OCI-LY1 (cell line): ENCODE data around the gene LGALSL.

Source experiments
- CTCF ChIP-seq: fragments of 200-600 bp; sonication (generic), shearing (Covaris generic); IDR thresholded peaks from 2 replicates; pipeline ENCODE4 v1.5.1; 2017; ENCODE audit warnings: mild to moderate bottlenecking, antibody characterized with exemption, low read length, moderate library complexity, mixed read lengths
- EZH2 ChIP-seq: fragments of 200-600 bp; sonication (generic), shearing (Covaris generic); IDR thresholded peaks from 2 replicates; pipeline ENCODE4 v1.8.0; 2017; ENCODE audit warnings: borderline replicate concordance, mixed run types, mild to moderate bottlenecking, antibody characterized with exemption, low read length, moderate library complexity, mixed read lengths

- no peak for TF ChIP-seq EZH2
- no peak for TF ChIP-seq CTCF
These were observed 33.3 kb upstream of the LGALSL start for GRCh38 chr2:64420677-64421076.
